Keratinocyte (primary cell): ENCODE measurements around the gene DLGAP1. TPM values are rescaled to one million over a fixed set of nuclear protein-coding genes. Genes with fewer than 3 reads are reported as not detected.
"Not testable (repeated sequence)": the region's sequence is repeated elsewhere in the genome, so short reads cannot be mapped to it uniquely, and the experiment has no call there.

Source experiments
- DNase-seq: peaks from one replicate; pipeline ENCODE4 v3.0.0-alpha.2; 2011; ENCODE audit warnings: low read depth, missing footprints, low spot score
- FAIRE-seq: peaks from 2 replicates; lab custom pipeline; 2011; peaks lifted over from hg19 to GRCh38; lab: Jason Lieb, UNC
- H2AFZ ChIP-seq: 2 replicates; pipeline ENCODE4 v1.6.0; 2012; ENCODE audit warnings: low read length, control low read depth, inconsistent platforms; ENCODE audit not compliant: control insufficient read depth
- H3K27ac ChIP-seq: 2 replicates; pipeline ENCODE4 v1.5.1; 2011; ENCODE audit warnings: low read length; ENCODE audit not compliant: control insufficient read depth, insufficient read depth
- H3K27me3 ChIP-seq: 3 replicates; pipeline ENCODE4 v1.6.0; 2011; ENCODE audit warnings: low read length; ENCODE audit not compliant: control insufficient read depth, insufficient read depth; ENCODE audit errors: extremely low read depth
- H3K36me3 ChIP-seq, 2 experiments: 2 replicates in 1 of 2; 3 replicates in 1 of 2; pipeline ENCODE4 v1.5.1; 2011; ENCODE audit warnings: low read length in 2 of 2, mild to moderate bottlenecking in 1 of 2; ENCODE audit not compliant: control insufficient read depth in 2 of 2, insufficient read depth in 2 of 2; ENCODE audit errors: extremely low read depth in 1 of 2
- H3K4me1 ChIP-seq: 3 replicates; pipeline ENCODE4 v1.5.1; 2011; ENCODE audit warnings: low read length; ENCODE audit not compliant: control insufficient read depth, insufficient read depth; ENCODE audit errors: extremely low read depth
- H3K4me2 ChIP-seq: 3 replicates; pipeline ENCODE4 v1.6.0; 2011; ENCODE audit warnings: low read depth, low read length; ENCODE audit not compliant: control insufficient read depth, insufficient read depth; ENCODE audit errors: extremely low read depth
- H3K4me3 ChIP-seq, 3 experiments: fragments of 200-600 bp in 1 of 3; sonication (generic) in 1 of 3; 2 replicates in 2 of 3; 3 replicates in 1 of 3; pipeline ENCODE4 v1.5.1; 2011 to 2016; ENCODE audit warnings: low read length in 3 of 3, mild to moderate bottlenecking in 3 of 3, control low read depth in 2 of 3, inconsistent platforms in 1 of 3, low read depth in 1 of 3, mixed read lengths in 1 of 3, mixed run types in 1 of 3, moderate library complexity in 1 of 3; ENCODE audit not compliant: control insufficient read depth in 2 of 3, insufficient read depth in 2 of 3; ENCODE audit errors: extremely low read depth in 1 of 3
- H3K79me2 ChIP-seq: 2 replicates; pipeline ENCODE4 v1.6.0; 2012; ENCODE audit warnings: low read length; ENCODE audit not compliant: control insufficient read depth, insufficient read depth
- H3K9ac ChIP-seq: 3 replicates; pipeline ENCODE4 v1.6.0; 2011; ENCODE audit warnings: low read length; ENCODE audit not compliant: control insufficient read depth, insufficient read depth; ENCODE audit errors: extremely low read depth
- H3K9me1 ChIP-seq: 3 replicates; pipeline ENCODE4 v1.6.0; 2011; ENCODE audit warnings: low read length; ENCODE audit not compliant: control insufficient read depth, insufficient read depth; ENCODE audit errors: extremely low read depth
- H3K9me3 ChIP-seq: 2 replicates; pipeline ENCODE4 v1.5.1; 2012; ENCODE audit warnings: low read depth, low read length; ENCODE audit not compliant: control insufficient read depth
- H4K20me1 ChIP-seq: 3 replicates; pipeline ENCODE4 v1.6.0; 2011; ENCODE audit warnings: low read length; ENCODE audit not compliant: control insufficient read depth, insufficient read depth; ENCODE audit errors: extremely low read depth
- CTCF ChIP-seq, 3 experiments: IDR thresholded peaks in 1 of 3; conservative IDR thresholded peaks in 1 of 3; optimal IDR thresholded peaks in 1 of 3; 2 replicates in 2 of 3; 3 replicates in 1 of 3; pipeline versions ENCODE3 to v1.5.1; 2011; ENCODE audit warnings: low read length in 3 of 3, mild to moderate bottlenecking in 3 of 3, moderate library complexity in 2 of 3, control low read depth in 1 of 3, inconsistent platforms in 1 of 3; ENCODE audit not compliant: insufficient read depth in 2 of 3; ENCODE audit errors: extremely low read depth in 1 of 3
- EZH2 ChIP-seq: IDR thresholded peaks from one replicate; pipeline ENCODE4 v1.6.1; 2012; ENCODE audit warnings: inconsistent platforms, mild to moderate bottlenecking, low read length, moderate library complexity
- dilution Hi-C: fragments of 300-500 bp; cut with MboI; formaldehyde crosslinking; loops from one replicate; pipeline ENCODE4 v1.7.0; 2020; ENCODE audit warnings: low sequenced_read_pairs; ENCODE audit not compliant: extremely low pct_ligation_motif_present
- polyA plus RNA-seq, 5 experiments: library from polyadenylated mRNA; depleted of rRNA in 3 of 5; stranded (reverse) in 3 of 5; stranded (forward) in 1 of 5; unstranded in 1 of 5; fragments of >200 nt; gene quantifications; 1 replicate in 1 of 5; 2 replicates in 3 of 5; 3 replicates in 1 of 5; pipeline versions ENCODE4 v1.2.1 to v1.2.3, GENCODE V29; 2011 to 2012; ENCODE audit warnings: missing spikeins in 2 of 5, low read depth in 1 of 5, low replicate concordance in 1 of 5

The DLGAP1 gene
- polyA plus RNA-seq, 1 donor (not counting 4 experiments of a cell fraction or from before 2014, with no cell fraction given), result not detected

- dilution Hi-C loops, result no loop called here
- Histone ChIP-seq H3K4me2 (no peak overlapping the region), H3K9me1 (no peaks in the 10 kb centered on the region), H3K9me3 (no peaks in the 10 kb centered on the region), H3K36me3 (no peaks in the 10 kb centered on the region), H2AFZ (no peak overlapping the region), H3K27ac (no peak overlapping the region), H3K79me2 (no peaks in the 10 kb centered on the region), H3K4me3 (no peak overlapping the region), H4K20me1 (no peaks in the 10 kb centered on the region), H3K27me3 (no peaks in the 10 kb centered on the region), H3K9ac (no peak overlapping the region), H3K4me1 (peaks cover 28% of the 10 kb centered on the region)
- FAIRE-seq (no peak), DNase-seq (no peak)
- no peak for TF ChIP-seq EZH2
Measured at GRCh38 chr18:3607309-3608098, 847.6 kb downstream of the DLGAP1 start.

GRCh38 chr18:3606863-3607262 is 848.2 kb downstream of the DLGAP1 start:
- H3K79me2 ChIP-seq, H3K27ac ChIP-seq: not testable (repeated sequence)

GRCh38 chr18:3605954-3606443 is 849.1 kb downstream of the DLGAP1 start:
- no peaks in the 10 kb centered on the region for H3K79me2 ChIP-seq
- no peaks in the 10 kb centered on the region for H4K20me1 ChIP-seq
- peak overlapping the region; percentile 72 for H2AFZ ChIP-seq
- H3K9me3 ChIP-seq, result no peaks in the 10 kb centered on the region
- peak overlapping the region; percentile 100 for H3K27ac ChIP-seq
- peak overlapping the region; percentile 98 for H3K4me2 ChIP-seq
- H3K9me1 ChIP-seq, result no peaks in the 10 kb centered on the region
- dilution Hi-C loops, result no loop called here
- no peaks in the 10 kb centered on the region for H3K27me3 ChIP-seq
- TF ChIP-seq CTCF (optimal IDR thresholded peaks at IDR 0.05 in 1 of 3, IDR thresholded peaks at IDR 0.05 in 1 of 3, conservative IDR thresholded peaks at IDR 0.05 in 1 of 3; ENCODE audit: extremely low read depth in 1 of 3, insufficient read depth in 2 of 3, low read length in 3 of 3) (no peak), EZH2 (no peak)
- peaks cover 34% of the 10 kb centered on the region for H3K4me1 ChIP-seq
- peak overlapping the region; percentile 1 to 75 (median 72) for H3K4me3 ChIP-seq
- H3K9ac ChIP-seq, result peak overlapping the region; percentile 97
- no peak for FAIRE-seq
- no peaks in the 10 kb centered on the region for H3K36me3 ChIP-seq
- DNase-seq, result no peak

More at GRCh38 chr18:3606863-3607262, 848.2 kb downstream of the DLGAP1 start:
- dilution Hi-C loops, H3K9me3 ChIP-seq, H3K36me3 ChIP-seq, H3K9me1 ChIP-seq, DNase-seq, H3K9ac ChIP-seq, FAIRE-seq, H3K4me3 ChIP-seq, H3K27me3 ChIP-seq, H4K20me1 ChIP-seq, H2AFZ ChIP-seq, H3K4me2 ChIP-seq: not testable (repeated sequence)
- H3K4me1 ChIP-seq, result peaks cover 32% of the 10 kb centered on the region
